ENCODE results near the gene NUP93.
"Not testable (repeated sequence)": the region's sequence is repeated elsewhere in the genome, so short reads cannot be mapped to it uniquely, and the experiment has no call there.

The NUP93 gene

DNA sequence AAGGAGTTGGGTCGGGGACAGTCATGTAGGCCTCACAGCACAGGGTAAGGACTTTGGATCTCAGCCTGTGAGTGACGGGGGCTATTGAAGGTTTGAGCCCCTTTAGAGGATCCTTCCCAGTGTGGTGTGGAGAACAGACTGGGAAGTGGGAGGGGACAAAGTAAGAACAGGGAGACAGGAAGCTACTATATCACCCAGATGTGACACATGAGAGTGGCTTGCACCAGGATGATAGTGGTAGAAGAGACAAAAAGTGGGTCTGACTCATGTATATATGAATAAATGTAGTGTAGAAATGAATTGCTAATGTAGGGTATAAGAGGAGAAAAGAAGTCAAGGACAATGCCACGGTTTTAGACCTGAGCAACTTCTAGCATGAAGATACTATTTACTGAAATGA lies 4.5 kb downstream of the NUP93 start:
- TF ChIP-seq EZH2 (IDR thresholded peaks at IDR 0.05) = no peak
- TF ChIP-seq FOXP2 (optimal IDR thresholded peaks at IDR 0.05; ENCODE audit: control extremely low read depth, extremely low read length, insufficient read depth) = no peak
- TF ChIP-seq POLR2AphosphoS5 (IDR thresholded peaks at IDR 0.05; ENCODE audit: borderline replicate concordance, low read depth, low read length) = no peak
- no peak overlapping the region for H3K27ac ChIP-seq
- H3K9ac ChIP-seq (ENCODE audit: insufficient read length) = no peak overlapping the region
- DNase-seq (ENCODE audit: low read depth, low spot score) = no peak
- no peak overlapping the region for H3K4me3 ChIP-seq
- no peaks in the 10 kb centered on the region for H3K9me3 ChIP-seq (ENCODE audit: low read depth, low read length)
- no peaks in the 10 kb centered on the region for H3K36me3 ChIP-seq (ENCODE audit: insufficient read depth, low read length)

DNA sequence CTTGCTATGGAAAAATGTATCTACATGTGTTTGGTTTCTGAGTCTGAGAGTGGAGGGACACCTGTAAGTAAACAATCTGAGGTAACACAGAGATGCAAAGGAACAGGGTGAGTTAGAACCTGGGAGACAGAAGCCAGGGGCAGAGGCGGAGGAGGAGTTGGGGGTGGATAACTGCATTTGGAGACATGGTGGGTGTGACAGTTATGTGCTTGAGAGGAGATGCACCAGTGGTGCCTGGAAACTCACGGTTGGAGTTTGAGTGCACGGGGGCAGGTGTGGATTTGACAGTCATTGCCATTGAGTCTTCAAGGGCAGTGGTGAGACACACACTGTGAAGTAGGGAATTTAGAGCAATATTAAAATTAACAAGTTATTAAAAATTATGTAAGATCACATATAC lies 6.5 kb downstream of the NUP93 start:
- Histone ChIP-seq H3K9me3 (ENCODE audit: low read depth, low read length) (no peaks in the 10 kb centered on the region), H3K4me3 (no peak overlapping the region), H3K27ac (no peak overlapping the region), H3K36me3 (ENCODE audit: insufficient read depth, low read length) (no peaks in the 10 kb centered on the region), H3K9ac (ENCODE audit: insufficient read length) (no peak overlapping the region)
- DNase-seq (ENCODE audit: low read depth, low spot score) = no peak
- TF ChIP-seq FOXP2 (optimal IDR thresholded peaks at IDR 0.05; ENCODE audit: control extremely low read depth, extremely low read length, insufficient read depth) (no peak), POLR2AphosphoS5 (IDR thresholded peaks at IDR 0.05; ENCODE audit: borderline replicate concordance, low read depth, low read length) (no peak), EZH2 (IDR thresholded peaks at IDR 0.05) (no peak)

GRCh38 chr16:56737539-56737938 lies 7.6 kb downstream of the NUP93 start:
- no peak for DNase-seq (ENCODE audit: low read depth, low spot score)
- Histone ChIP-seq H3K9me3 (ENCODE audit: low read depth, low read length) (no peaks in the 10 kb centered on the region), H3K4me3 (no peak overlapping the region), H3K36me3 (ENCODE audit: insufficient read depth, low read length) (no peaks in the 10 kb centered on the region), H3K9ac (ENCODE audit: insufficient read length) (no peak overlapping the region), H3K27ac (no peak overlapping the region)
- TF ChIP-seq POLR2AphosphoS5 (IDR thresholded peaks at IDR 0.05; ENCODE audit: borderline replicate concordance, low read depth, low read length) = no peak
- TF ChIP-seq FOXP2 (optimal IDR thresholded peaks at IDR 0.05; ENCODE audit: control extremely low read depth, extremely low read length, insufficient read depth) = no peak
- TF ChIP-seq EZH2 (IDR thresholded peaks at IDR 0.05) = no peak

DNA sequence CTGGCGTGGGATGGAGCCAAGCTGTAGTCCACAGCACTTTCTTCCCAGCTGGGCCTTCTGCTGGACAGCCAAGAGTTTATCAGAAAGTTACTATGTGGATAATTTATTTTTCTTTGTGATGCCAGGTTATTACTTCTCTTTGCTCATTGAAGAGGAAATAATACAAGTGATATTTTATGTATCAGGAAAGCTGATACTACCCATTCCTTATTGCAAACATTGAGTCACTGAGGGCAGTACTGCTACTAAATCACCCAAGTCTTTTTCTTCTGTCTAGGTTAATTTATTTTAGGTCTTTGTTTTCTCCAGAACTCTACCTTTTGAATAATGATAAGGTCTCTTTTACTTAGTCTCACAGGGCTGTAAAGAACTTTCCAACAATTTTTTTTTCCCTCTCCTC lies 8.3 kb downstream of the NUP93 start:
- no peak overlapping the region for H3K4me3 ChIP-seq
- DNase-seq (ENCODE audit: low read depth, low spot score) = no peak
- H3K36me3 ChIP-seq (ENCODE audit: insufficient read depth, low read length) = no peaks in the 10 kb centered on the region
- H3K27ac ChIP-seq = no peak overlapping the region
- H3K9ac ChIP-seq (ENCODE audit: insufficient read length) = no peak overlapping the region
- TF ChIP-seq EZH2 (IDR thresholded peaks at IDR 0.05) (no peak), POLR2AphosphoS5 (IDR thresholded peaks at IDR 0.05; ENCODE audit: borderline replicate concordance, low read depth, low read length) (no peak), FOXP2 (optimal IDR thresholded peaks at IDR 0.05; ENCODE audit: control extremely low read depth, extremely low read length, insufficient read depth) (no peak)
- H3K9me3 ChIP-seq (ENCODE audit: low read depth, low read length) = no peaks in the 10 kb centered on the region

- H3K36me3 ChIP-seq (ENCODE audit: insufficient read depth, low read length); DNase-seq (ENCODE audit: low read depth, low spot score); H3K27ac ChIP-seq; H3K9me3 ChIP-seq (ENCODE audit: low read depth, low read length); H3K9ac ChIP-seq (ENCODE audit: insufficient read length); H3K4me3 ChIP-seq: not testable (repeated sequence)
These were observed 9.4 kb downstream of the NUP93 start for GRCh38 chr16:56739378-56739777.

GRCh38 chr16:56741399-56741798 lies 11.5 kb downstream of the NUP93 start:
- Histone ChIP-seq H3K27ac (no peak overlapping the region), H3K36me3 (ENCODE audit: insufficient read depth, low read length) (no peaks in the 10 kb centered on the region), H3K4me3 (no peak overlapping the region), H3K9ac (ENCODE audit: insufficient read length) (no peak overlapping the region), H3K9me3 (ENCODE audit: low read depth, low read length) (no peaks in the 10 kb centered on the region)
- no peak for DNase-seq (ENCODE audit: low read depth, low spot score)
- TF ChIP-seq FOXP2 (optimal IDR thresholded peaks at IDR 0.05; ENCODE audit: control extremely low read depth, extremely low read length, insufficient read depth) (no peak), EZH2 (IDR thresholded peaks at IDR 0.05) (no peak), POLR2AphosphoS5 (IDR thresholded peaks at IDR 0.05; ENCODE audit: borderline replicate concordance, low read depth, low read length) (no peak)

DNA sequence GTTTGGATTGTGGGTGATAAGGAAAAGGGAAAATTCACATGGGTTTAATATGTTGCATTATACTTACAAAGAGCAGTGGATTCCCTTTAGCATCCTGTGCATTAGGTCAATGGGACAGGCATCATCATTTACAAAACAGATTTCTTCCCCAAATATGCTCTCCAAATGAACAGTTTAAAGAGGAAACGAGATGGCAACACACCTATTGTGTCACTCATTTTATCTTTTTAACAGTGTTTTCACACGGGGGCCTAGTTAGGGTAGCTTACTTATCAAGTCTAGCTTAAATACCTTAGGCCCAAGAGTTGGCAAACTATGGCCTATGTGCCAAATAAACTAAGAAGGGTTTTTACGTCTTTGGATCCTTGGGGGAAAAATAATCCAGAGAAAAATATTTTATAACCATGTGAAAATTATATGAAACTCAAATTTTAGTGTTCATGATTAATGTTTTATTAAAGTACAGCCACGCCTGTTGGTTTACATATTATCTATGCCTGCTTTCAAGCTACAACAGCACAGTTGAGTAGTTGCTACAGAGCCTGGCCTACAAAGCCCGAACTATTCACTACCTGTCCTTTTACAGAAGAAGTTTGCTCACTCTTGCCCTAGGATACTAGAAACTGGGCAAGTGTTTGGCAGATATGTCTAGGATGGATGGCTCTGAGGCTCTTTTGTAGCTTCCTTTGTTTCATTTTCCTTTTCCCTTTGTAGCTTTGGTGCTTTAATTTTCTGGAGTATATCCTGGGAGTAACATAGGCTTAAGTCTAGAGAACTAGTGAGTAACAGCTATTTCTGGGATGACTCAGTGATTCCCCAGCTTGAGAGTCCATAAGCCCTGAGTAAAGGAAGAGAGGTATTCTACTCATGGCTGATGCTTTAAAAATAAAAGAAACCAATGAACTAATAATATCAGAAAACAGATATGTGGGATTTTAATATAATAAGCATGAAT lies 12.4 kb downstream of the NUP93 start:
- TF ChIP-seq EZH2 (IDR thresholded peaks at IDR 0.05) (no peak), FOXP2 (optimal IDR thresholded peaks at IDR 0.05; ENCODE audit: control extremely low read depth, extremely low read length, insufficient read depth) (no peak), POLR2AphosphoS5 (IDR thresholded peaks at IDR 0.05; ENCODE audit: borderline replicate concordance, low read depth, low read length) (no peak)
- no peaks in the 10 kb centered on the region for H3K9me3 ChIP-seq (ENCODE audit: low read depth, low read length)
- H3K9ac ChIP-seq (ENCODE audit: insufficient read length) = no peak overlapping the region
- DNase-seq (ENCODE audit: low read depth, low spot score) = no peak
- H3K27ac ChIP-seq = no peak overlapping the region
- H3K36me3 ChIP-seq (ENCODE audit: insufficient read depth, low read length) = no peaks in the 10 kb centered on the region
- no peak overlapping the region for H3K4me3 ChIP-seq

DNA sequence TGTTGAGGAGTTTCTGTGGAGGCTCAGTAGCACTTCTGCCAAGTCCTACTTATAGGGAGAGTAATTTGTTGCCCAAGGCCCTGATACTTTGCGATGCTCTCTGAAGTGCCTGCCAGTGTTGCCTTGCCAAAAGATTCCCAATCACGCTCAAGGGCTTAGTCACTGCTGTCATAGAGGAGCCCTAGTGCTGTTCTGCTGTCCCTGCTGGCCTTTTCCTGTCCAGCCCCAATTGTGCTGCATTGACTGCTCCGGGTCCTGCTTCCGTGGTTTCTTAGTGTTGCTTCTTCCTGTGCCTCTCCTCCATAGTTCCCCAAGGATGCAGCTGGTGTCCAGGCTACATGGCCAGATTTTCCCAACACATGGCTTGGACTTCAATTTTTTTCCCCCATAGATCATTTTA lies 13.9 kb downstream of the NUP93 start:
- Histone ChIP-seq H3K9ac (ENCODE audit: insufficient read length) (no peak overlapping the region), H3K27ac (no peak overlapping the region), H3K9me3 (ENCODE audit: low read depth, low read length) (no peaks in the 10 kb centered on the region), H3K4me3 (no peak overlapping the region), H3K36me3 (ENCODE audit: insufficient read depth, low read length) (no peaks in the 10 kb centered on the region)
- DNase-seq (ENCODE audit: low read depth, low spot score) = no peak
- TF ChIP-seq POLR2AphosphoS5 (IDR thresholded peaks at IDR 0.05; ENCODE audit: borderline replicate concordance, low read depth, low read length) (no peak), EZH2 (IDR thresholded peaks at IDR 0.05) (no peak), FOXP2 (optimal IDR thresholded peaks at IDR 0.05; ENCODE audit: control extremely low read depth, extremely low read length, insufficient read depth) (no peak)
